ENCODE measurements around the gene POTEH.
"Not testable (repeated sequence)": the region's sequence is repeated elsewhere in the genome, so short reads cannot be mapped to it uniquely, and the experiment has no call there.

POTEH gene

GRCh38 chr22:15689749-15690125, at the start of gene POTEH:
Gene POTEH (plus strand): TSS chr22:15690026. CDS start chr22:15690078, 52 bp downstream.
- H3K27me3 Mint-ChIP-seq (ENCODE audit: low read depth); H3K27ac Mint-ChIP-seq; H3K4me1 Mint-ChIP-seq; H3K9me3 Mint-ChIP-seq; H3K36me3 Mint-ChIP-seq (ENCODE audit: low read depth); H3K4me3 Mint-ChIP-seq: not testable (repeated sequence)

GRCh38 chr22:15642288-15642861, 47.5 kb upstream of the POTEH start:
- H3K27me3 Mint-ChIP-seq (ENCODE audit: low read depth); H3K9me3 Mint-ChIP-seq; H3K36me3 Mint-ChIP-seq (ENCODE audit: low read depth); H3K4me3 Mint-ChIP-seq; H3K4me1 Mint-ChIP-seq; H3K27ac Mint-ChIP-seq: not testable (repeated sequence)

- not testable (repeated sequence) for H3K36me3 Mint-ChIP-seq (ENCODE audit: low read depth); H3K9me3 Mint-ChIP-seq
These were observed 37.9 kb upstream of the POTEH start for GRCh38 chr22:15651954-15652353.

GRCh38 chr22:15652738-15653137, 37.1 kb upstream of the POTEH start:
- not testable (repeated sequence) for H3K27ac Mint-ChIP-seq; H3K4me1 Mint-ChIP-seq; H3K4me3 Mint-ChIP-seq; H3K36me3 Mint-ChIP-seq (ENCODE audit: low read depth); H3K27me3 Mint-ChIP-seq (ENCODE audit: low read depth); H3K9me3 Mint-ChIP-seq

More at GRCh38 chr22:15651954-15652353, 37.9 kb upstream of the POTEH start:
- H3K27ac Mint-ChIP-seq; H3K27me3 Mint-ChIP-seq (ENCODE audit: low read depth); H3K4me3 Mint-ChIP-seq; H3K4me1 Mint-ChIP-seq: not testable (repeated sequence)

GRCh38 chr22:15653241-15653640, 36.6 kb upstream of the POTEH start:
- H3K4me1 Mint-ChIP-seq; H3K27me3 Mint-ChIP-seq (ENCODE audit: low read depth); H3K27ac Mint-ChIP-seq; H3K4me3 Mint-ChIP-seq; H3K9me3 Mint-ChIP-seq; H3K36me3 Mint-ChIP-seq (ENCODE audit: low read depth): not testable (repeated sequence)

- not testable (repeated sequence) for H3K4me3 Mint-ChIP-seq; H3K27me3 Mint-ChIP-seq (ENCODE audit: low read depth); H3K4me1 Mint-ChIP-seq; H3K36me3 Mint-ChIP-seq (ENCODE audit: low read depth); H3K27ac Mint-ChIP-seq; H3K9me3 Mint-ChIP-seq
These were observed 28.7 kb upstream of the POTEH start for GRCh38 chr22:15661102-15661501.

- H3K27ac Mint-ChIP-seq; H3K4me1 Mint-ChIP-seq; H3K4me3 Mint-ChIP-seq; H3K9me3 Mint-ChIP-seq; H3K36me3 Mint-ChIP-seq (ENCODE audit: low read depth); H3K27me3 Mint-ChIP-seq (ENCODE audit: low read depth): not testable (repeated sequence)
These were observed 25.1 kb upstream of the POTEH start for GRCh38 chr22:15664682-15665081.

- not testable (repeated sequence) for H3K36me3 Mint-ChIP-seq (ENCODE audit: low read depth); H3K9me3 Mint-ChIP-seq; H3K4me1 Mint-ChIP-seq; H3K27me3 Mint-ChIP-seq (ENCODE audit: low read depth); H3K4me3 Mint-ChIP-seq; H3K27ac Mint-ChIP-seq
These were observed 24.3 kb upstream of the POTEH start for GRCh38 chr22:15665478-15665877.

- not testable (repeated sequence) for H3K27ac Mint-ChIP-seq; H3K4me3 Mint-ChIP-seq; H3K9me3 Mint-ChIP-seq; H3K4me1 Mint-ChIP-seq; H3K36me3 Mint-ChIP-seq (ENCODE audit: low read depth); H3K27me3 Mint-ChIP-seq (ENCODE audit: low read depth)
These were observed 20.4 kb upstream of the POTEH start for GRCh38 chr22:15669430-15669829.

- H3K27ac Mint-ChIP-seq; H3K36me3 Mint-ChIP-seq (ENCODE audit: low read depth); H3K4me3 Mint-ChIP-seq; H3K9me3 Mint-ChIP-seq; H3K27me3 Mint-ChIP-seq (ENCODE audit: low read depth); H3K4me1 Mint-ChIP-seq: not testable (repeated sequence)
These were observed 10.1 kb upstream of the POTEH start for GRCh38 chr22:15679702-15680101.

- not testable (repeated sequence) for H3K27me3 Mint-ChIP-seq (ENCODE audit: low read depth); H3K4me3 Mint-ChIP-seq; H3K27ac Mint-ChIP-seq; H3K4me1 Mint-ChIP-seq; H3K9me3 Mint-ChIP-seq; H3K36me3 Mint-ChIP-seq (ENCODE audit: low read depth)
These were observed 5.7 kb upstream of the POTEH start for GRCh38 chr22:15684115-15684514.

GRCh38 chr22:15684695-15685094, 5.1 kb upstream of the POTEH start:
- H3K9me3 Mint-ChIP-seq; H3K4me1 Mint-ChIP-seq; H3K36me3 Mint-ChIP-seq (ENCODE audit: low read depth); H3K27me3 Mint-ChIP-seq (ENCODE audit: low read depth); H3K4me3 Mint-ChIP-seq; H3K27ac Mint-ChIP-seq: not testable (repeated sequence)

GRCh38 chr22:15685641-15686040, 4.2 kb upstream of the POTEH start:
- H3K36me3 Mint-ChIP-seq (ENCODE audit: low read depth); H3K4me3 Mint-ChIP-seq; H3K27me3 Mint-ChIP-seq (ENCODE audit: low read depth); H3K4me1 Mint-ChIP-seq; H3K9me3 Mint-ChIP-seq; H3K27ac Mint-ChIP-seq: not testable (repeated sequence)

- not testable (repeated sequence) for H3K27me3 Mint-ChIP-seq (ENCODE audit: low read depth); H3K9me3 Mint-ChIP-seq; H3K4me3 Mint-ChIP-seq; H3K36me3 Mint-ChIP-seq (ENCODE audit: low read depth); H3K27ac Mint-ChIP-seq; H3K4me1 Mint-ChIP-seq
These were observed 2.7 kb upstream of the POTEH start for GRCh38 chr22:15687086-15687485.

- H3K27me3 Mint-ChIP-seq (ENCODE audit: low read depth); H3K27ac Mint-ChIP-seq; H3K4me3 Mint-ChIP-seq; H3K4me1 Mint-ChIP-seq; H3K9me3 Mint-ChIP-seq; H3K36me3 Mint-ChIP-seq (ENCODE audit: low read depth): not testable (repeated sequence)
These were observed 2.1 kb upstream of the POTEH start for GRCh38 chr22:15687676-15688075.

- H3K4me3 Mint-ChIP-seq; H3K36me3 Mint-ChIP-seq (ENCODE audit: low read depth); H3K27ac Mint-ChIP-seq; H3K9me3 Mint-ChIP-seq; H3K27me3 Mint-ChIP-seq (ENCODE audit: low read depth); H3K4me1 Mint-ChIP-seq: not testable (repeated sequence)
These were observed 1.7 kb upstream of the POTEH start for GRCh38 chr22:15688090-15688489.
